Heart left ventricle (tissue), 13 donors: ENCODE data around the gene PRKACG.

ENCODE experiments used
- POLR2A ChIP-seq, 2 donors: fragments of 450-650 bp; IDR thresholded peaks; one replicate each; pipeline ENCODE4 v1.6.1; 2017; ENCODE audit warnings: antibody characterized with exemption in 2 of 2, mild to moderate bottlenecking in 2 of 2, moderate library complexity in 2 of 2
- TF ChIP-seq, protein P1 (sequence below), 12 donors: fragments of 200-600 bp; sonication (generic) in 4 of 12; IDR thresholded peaks; one replicate each; pipeline versions ENCODE4 v1.5.0 to v1.8.0; 2018 to 2022; ENCODE audit warnings: antibody characterized with exemption in 12 of 12, mild to moderate bottlenecking in 5 of 12
- donor health status: ischemic (EF 13 %, LVEDD 7.1; RV severe dilation, severe dysfunction).
- donor health status: DM: no; HTN: yes; CAD: no.
- donor health status: DM: no; HTN: no; CAD: no.
- donor health status: ischemic (EF 25% LVEDD 6.9; RV normal size, moderate dysfunction).
- donor health status: ischemic (EF 25% LVEDD 5.7; RV mildly dilated, moderate dysfunction).
- donor health status: ischemic (EF 35%, LVEDD 5.7; RV mildly dilated, moderate dysfunction).
- donor health status: nonischemic (EF 11% LVEDD 7.7; RV severe dilation, severe dysfunction).
- donor health status: DM: yes; HTN: yes; CAD: no.
- donor health status: PGD.
- donor health status: ischemic (EF 29% LVEDD 5.4; RV normal size, mild dysfunction).
- donor health status: nonischemic (EF 23%, LVEDD 6.1; RV moderate dilation, normal function).

GRCh38 chr9:69013382-69013727 is 558 bp downstream of the PRKACG start:
- TF ChIP-seq POLR2A (IDR thresholded peaks at IDR 0.05), result no peak
- TF ChIP-seq, protein P1, sequence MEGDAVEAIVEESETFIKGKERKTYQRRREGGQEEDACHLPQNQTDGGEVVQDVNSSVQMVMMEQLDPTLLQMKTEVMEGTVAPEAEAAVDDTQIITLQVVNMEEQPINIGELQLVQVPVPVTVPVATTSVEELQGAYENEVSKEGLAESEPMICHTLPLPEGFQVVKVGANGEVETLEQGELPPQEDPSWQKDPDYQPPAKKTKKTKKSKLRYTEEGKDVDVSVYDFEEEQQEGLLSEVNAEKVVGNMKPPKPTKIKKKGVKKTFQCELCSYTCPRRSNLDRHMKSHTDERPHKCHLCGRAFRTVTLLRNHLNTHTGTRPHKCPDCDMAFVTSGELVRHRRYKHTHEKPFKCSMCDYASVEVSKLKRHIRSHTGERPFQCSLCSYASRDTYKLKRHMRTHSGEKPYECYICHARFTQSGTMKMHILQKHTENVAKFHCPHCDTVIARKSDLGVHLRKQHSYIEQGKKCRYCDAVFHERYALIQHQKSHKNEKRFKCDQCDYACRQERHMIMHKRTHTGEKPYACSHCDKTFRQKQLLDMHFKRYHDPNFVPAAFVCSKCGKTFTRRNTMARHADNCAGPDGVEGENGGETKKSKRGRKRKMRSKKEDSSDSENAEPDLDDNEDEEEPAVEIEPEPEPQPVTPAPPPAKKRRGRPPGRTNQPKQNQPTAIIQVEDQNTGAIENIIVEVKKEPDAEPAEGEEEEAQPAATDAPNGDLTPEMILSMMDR (IDR thresholded peaks at IDR 0.05), result no peak
